Measurements from ENCODE around the gene NME9.

DNA sequence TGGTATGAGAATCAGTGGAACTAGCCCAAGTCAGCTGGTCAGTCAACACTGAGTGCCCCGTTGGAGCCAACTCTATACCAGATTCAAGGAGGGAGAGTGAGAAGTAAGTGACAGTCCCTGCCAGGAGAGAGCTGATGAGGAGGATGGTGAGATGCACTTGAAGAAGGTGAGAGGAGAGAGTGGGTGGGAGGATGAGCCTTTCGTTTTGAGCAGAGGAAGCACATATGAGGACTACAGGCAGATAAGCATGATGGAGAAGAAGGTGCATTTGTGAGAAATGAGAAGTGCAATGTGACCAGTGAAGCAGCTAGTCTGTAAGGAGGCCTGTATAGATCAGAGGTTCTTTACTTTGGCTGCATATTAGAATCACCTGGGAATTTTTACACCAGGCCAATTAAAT lies 40.4 kb downstream of the NME9 start:
- TF ChIP-seq, protein P1, sequence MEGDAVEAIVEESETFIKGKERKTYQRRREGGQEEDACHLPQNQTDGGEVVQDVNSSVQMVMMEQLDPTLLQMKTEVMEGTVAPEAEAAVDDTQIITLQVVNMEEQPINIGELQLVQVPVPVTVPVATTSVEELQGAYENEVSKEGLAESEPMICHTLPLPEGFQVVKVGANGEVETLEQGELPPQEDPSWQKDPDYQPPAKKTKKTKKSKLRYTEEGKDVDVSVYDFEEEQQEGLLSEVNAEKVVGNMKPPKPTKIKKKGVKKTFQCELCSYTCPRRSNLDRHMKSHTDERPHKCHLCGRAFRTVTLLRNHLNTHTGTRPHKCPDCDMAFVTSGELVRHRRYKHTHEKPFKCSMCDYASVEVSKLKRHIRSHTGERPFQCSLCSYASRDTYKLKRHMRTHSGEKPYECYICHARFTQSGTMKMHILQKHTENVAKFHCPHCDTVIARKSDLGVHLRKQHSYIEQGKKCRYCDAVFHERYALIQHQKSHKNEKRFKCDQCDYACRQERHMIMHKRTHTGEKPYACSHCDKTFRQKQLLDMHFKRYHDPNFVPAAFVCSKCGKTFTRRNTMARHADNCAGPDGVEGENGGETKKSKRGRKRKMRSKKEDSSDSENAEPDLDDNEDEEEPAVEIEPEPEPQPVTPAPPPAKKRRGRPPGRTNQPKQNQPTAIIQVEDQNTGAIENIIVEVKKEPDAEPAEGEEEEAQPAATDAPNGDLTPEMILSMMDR (IDR thresholded peaks at IDR 0.05) = no peak
- TF ChIP-seq POLR2A (IDR thresholded peaks at IDR 0.05) = no peak

Measured in tibial nerve (tissue), 3 donors.